Spleen (tissue), 7 donors: ENCODE results near the gene RPS6KC1.

ENCODE experiments used
- CTCF ChIP-seq, 11 experiments: fragments of 200-600 bp in 7 of 11; fragments of 450-650 bp in 4 of 11; sonication (generic) in 4 of 11; IDR thresholded peaks in 8 of 11; conservative IDR thresholded peaks in 3 of 11; 1 replicate in 7 of 11; 2 replicates in 4 of 11; pipeline versions ENCODE4 v1.4.0 to v1.8.0; 2016 to 2021; ENCODE audit warnings: antibody characterized with exemption in 11 of 11, inconsistent platforms in 4 of 11, mild to moderate bottlenecking in 1 of 11
- POLR2A ChIP-seq, 3 donors: fragments of 450-650 bp; IDR thresholded peaks; one replicate each; pipeline ENCODE4 v1.5.1; 2017; ENCODE audit warnings: antibody characterized with exemption in 3 of 3, mild to moderate bottlenecking in 1 of 3
- POLR2AphosphoS5 ChIP-seq, 3 donors: sonication (generic); formaldehyde crosslinking; IDR thresholded peaks; one replicate each; pipeline ENCODE4 v1.5.1; 2017; ENCODE audit warnings: antibody characterized with exemption in 3 of 3
- donor health status: DM: no; HTN: no; CAD: no; lungs with moderate emphysema.
- donor health status: DM: no; HTN: no; CAD: no.
- donor health status: DM: no; HTN: no; CAD: no.

DNA sequence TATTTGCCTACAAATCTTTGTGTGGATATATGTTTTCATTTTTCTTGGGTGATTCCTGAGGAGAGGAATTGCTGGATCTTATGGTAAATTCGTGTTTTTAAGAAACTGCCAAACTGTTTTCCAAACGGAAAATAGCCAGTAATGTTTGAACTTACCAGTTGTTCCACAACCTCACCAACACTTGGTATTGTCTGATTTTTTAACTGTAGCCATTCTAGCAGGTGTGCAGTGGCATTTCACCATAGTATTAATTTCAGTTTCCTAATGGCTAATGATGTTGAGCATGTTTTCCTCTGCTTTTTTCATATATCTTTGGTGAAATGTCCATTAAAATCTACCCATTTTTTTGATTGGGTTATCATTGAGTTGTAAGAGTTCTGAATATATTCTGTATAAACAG lies 56.6 kb downstream of the RPS6KC1 start:
- TF ChIP-seq CTCF (IDR thresholded peaks at IDR 0.05 in 8 of 11, conservative IDR thresholded peaks at IDR 0.05 in 3 of 11) (no peak), POLR2AphosphoS5 (IDR thresholded peaks at IDR 0.05) (no peak), POLR2A (IDR thresholded peaks at IDR 0.05) (no peak)
